Middle frontal gyrus (tissue), 1 donor: Measurements from ENCODE around the gene SLC35F1.
"Not testable (repeated sequence)": the region's sequence is repeated elsewhere in the genome, so short reads cannot be mapped to it uniquely, and the experiment has no call there.

ENCODE experiments used
- DNase-seq: peaks from one replicate; pipeline ENCODE4 v3.0.0-alpha.2; 2015; ENCODE audit warnings: low spot score; ENCODE audit errors: extremely low spot score

Gene SLC35F1

GRCh38 chr6:117924690-117925089 lies 17.6 kb downstream of the SLC35F1 start:
- no peak for DNase-seq

- no peak for DNase-seq
These were observed 20.8 kb downstream of the SLC35F1 start for GRCh38 chr6:117927866-117928265.

- DNase-seq: no peak
These were observed 21.8 kb downstream of the SLC35F1 start for GRCh38 chr6:117928833-117929232.

- DNase-seq: no peak
These were observed 22.4 kb downstream of the SLC35F1 start for GRCh38 chr6:117929501-117929900.

GRCh38 chr6:117930645-117931044 lies 23.6 kb downstream of the SLC35F1 start:
- no peak for DNase-seq

GRCh38 chr6:117932001-117932400 lies 24.9 kb downstream of the SLC35F1 start:
- DNase-seq: no peak

- DNase-seq: no peak
These were observed 25.6 kb downstream of the SLC35F1 start for GRCh38 chr6:117932676-117933075.

GRCh38 chr6:117933471-117933870 lies 26.4 kb downstream of the SLC35F1 start:
- DNase-seq: no peak

GRCh38 chr6:117938311-117938995 lies 31.4 kb downstream of the SLC35F1 start:
- no peak for DNase-seq

GRCh38 chr6:117947234-117947633 lies 40.2 kb downstream of the SLC35F1 start:
- DNase-seq: no peak

GRCh38 chr6:117951783-117952182 lies 44.7 kb downstream of the SLC35F1 start:
- DNase-seq: no peak

GRCh38 chr6:117955684-117956256 lies 48.7 kb downstream of the SLC35F1 start:
- no peak for DNase-seq

GRCh38 chr6:117956386-117956785 lies 49.3 kb downstream of the SLC35F1 start:
- DNase-seq: no peak

- no peak for DNase-seq
These were observed 51.5 kb downstream of the SLC35F1 start for GRCh38 chr6:117958536-117958935.

GRCh38 chr6:117960877-117961276 lies 53.8 kb downstream of the SLC35F1 start:
- DNase-seq: no peak

GRCh38 chr6:117961301-117961700 lies 54.2 kb downstream of the SLC35F1 start:
- no peak for DNase-seq

GRCh38 chr6:117965763-117966162 lies 58.7 kb downstream of the SLC35F1 start:
- not testable (repeated sequence) for DNase-seq

- no peak for DNase-seq
These were observed 64.6 kb downstream of the SLC35F1 start for GRCh38 chr6:117971637-117972036.

GRCh38 chr6:117974914-117975627 lies 68.0 kb downstream of the SLC35F1 start:
- no peak for DNase-seq

GRCh38 chr6:117976030-117976651 lies 69.1 kb downstream of the SLC35F1 start:
- peak; percentile 64 for DNase-seq

GRCh38 chr6:117985916-117986315 lies 78.9 kb downstream of the SLC35F1 start:
- peak; percentile 31 for DNase-seq

- no peak for DNase-seq
These were observed 79.3 kb downstream of the SLC35F1 start for GRCh38 chr6:117986396-117986795.
